GM21717 (cell line): ENCODE data around the gene CDR2L.
A peak's percentile ranks its signal among the peaks of the same experiment; 100 is the strongest.
"Not testable (repeated sequence)": the region's sequence is repeated elsewhere in the genome, so short reads cannot be mapped to it uniquely, and the experiment has no call there.

ENCODE experiments used
- ATAC-seq: cut with Tn5 transposase; IDR thresholded peaks from one replicate; pipeline ENCODE4 v1.9.1; 2021; ENCODE audit warnings: mild to moderate bottlenecking, moderate library complexity; ENCODE audit not compliant: unreplicated experiment

Gene CDR2L

DNA sequence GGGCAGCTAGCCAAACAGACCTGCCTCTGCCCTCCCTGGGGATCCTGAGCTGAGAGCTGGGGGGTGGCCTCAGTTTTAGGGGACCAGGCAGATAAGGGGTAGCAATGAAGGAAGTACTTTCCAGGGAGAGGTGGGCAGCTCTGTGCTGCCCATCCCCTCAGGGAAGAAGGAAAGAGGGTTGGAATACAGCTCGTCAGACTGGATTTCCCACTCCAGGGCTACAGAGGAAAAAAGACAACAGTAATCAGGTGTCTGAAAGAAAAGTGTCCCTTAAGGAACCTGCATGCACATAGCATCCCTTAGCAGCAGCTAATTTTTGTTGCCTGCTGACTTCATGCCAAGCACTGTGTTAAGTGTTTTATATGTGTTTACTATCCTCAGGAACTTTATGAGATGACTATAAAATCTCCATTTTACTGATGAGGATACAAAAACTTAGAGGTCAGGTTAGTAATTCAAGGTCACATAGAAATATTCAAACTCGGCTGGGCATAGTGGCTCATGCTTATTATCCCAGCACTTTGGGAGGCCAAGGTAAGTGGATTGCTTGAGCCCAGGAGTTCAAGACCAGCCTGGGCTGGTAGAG lies 21.8 kb downstream of the CDR2L start:
- ATAC-seq = no peak

DNA sequence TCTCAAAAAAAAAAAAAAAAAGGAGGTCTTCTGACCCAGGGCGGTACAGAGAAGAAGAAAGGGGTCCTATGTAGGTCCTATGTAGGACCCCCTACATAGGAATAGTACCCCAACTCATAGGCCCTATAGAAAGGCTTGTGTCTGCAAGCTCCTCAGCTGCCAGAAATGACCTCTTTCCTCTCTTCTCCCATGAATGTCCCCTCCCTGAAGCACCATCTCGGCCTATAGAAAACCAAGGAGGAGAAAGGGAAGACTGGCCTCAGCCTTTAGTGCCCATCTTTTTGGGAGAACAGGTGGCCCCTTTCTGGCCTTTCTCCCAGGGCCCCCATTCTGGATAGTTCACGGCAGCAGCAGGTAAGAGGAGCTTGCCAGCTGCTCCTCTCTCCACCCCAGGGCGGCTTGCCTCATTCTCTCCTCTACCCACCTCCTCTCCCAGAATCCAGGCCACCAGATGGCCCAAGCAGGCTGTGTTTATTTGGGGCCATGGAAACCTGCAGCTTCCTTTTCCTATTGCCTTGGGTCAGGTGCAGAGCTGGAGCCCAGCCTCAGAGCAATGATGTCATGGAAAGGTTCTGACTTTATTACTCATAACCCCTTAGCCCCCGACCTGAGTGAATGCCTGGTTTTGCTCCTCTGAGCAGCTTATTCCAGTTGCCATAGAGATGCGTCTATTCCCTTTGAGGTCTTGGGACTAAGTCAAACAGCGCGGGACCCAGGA lies 23.4 kb downstream of the CDR2L start:
- ATAC-seq = no peak

DNA sequence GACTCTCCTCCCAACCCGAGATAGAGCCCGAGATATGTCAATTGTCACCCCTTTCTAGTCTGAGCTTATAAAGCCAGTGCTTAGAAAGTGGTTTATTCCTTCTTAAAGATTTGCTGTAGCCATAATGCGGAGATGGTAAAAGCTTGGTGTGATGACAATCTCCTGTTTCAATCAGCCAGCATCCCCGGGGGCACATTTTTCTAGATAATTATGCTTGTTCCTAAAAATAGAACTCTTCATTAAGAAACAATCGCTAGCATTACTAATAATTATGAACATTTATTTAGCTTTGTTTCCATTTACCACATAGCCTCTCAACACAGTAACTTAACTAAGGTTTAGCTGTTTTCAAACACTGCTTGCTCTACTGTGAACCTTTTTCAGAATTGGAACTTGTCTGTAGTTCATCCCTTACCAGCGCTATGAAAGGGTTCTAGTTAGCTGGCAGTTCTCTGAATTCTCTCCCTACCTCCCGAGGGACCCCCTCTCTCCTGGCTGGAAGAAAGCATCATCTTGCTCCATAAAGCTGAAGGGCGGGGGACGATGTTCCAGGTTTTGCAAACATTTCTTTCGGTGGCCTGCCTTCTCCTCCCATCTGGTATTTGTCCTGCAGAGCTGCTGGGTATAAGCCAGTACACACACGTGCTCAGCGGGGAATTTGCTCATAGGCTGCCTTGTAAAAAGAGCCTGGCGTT lies 24.1 kb downstream of the CDR2L start:
- no peak for ATAC-seq

DNA sequence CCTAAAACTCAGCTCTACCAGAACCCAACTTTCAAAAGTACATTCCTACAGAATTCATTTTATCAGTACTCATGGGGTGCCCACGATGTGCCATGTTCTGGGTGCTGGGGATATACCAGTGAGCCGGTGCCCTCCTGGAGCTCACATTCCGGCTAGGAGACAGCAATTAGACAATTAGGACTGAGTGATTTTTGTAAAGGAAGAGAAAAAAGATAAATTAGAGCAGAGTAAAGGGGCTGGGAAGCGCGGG lies 24.6 kb downstream of the CDR2L start:
- ATAC-seq = no peak

DNA sequence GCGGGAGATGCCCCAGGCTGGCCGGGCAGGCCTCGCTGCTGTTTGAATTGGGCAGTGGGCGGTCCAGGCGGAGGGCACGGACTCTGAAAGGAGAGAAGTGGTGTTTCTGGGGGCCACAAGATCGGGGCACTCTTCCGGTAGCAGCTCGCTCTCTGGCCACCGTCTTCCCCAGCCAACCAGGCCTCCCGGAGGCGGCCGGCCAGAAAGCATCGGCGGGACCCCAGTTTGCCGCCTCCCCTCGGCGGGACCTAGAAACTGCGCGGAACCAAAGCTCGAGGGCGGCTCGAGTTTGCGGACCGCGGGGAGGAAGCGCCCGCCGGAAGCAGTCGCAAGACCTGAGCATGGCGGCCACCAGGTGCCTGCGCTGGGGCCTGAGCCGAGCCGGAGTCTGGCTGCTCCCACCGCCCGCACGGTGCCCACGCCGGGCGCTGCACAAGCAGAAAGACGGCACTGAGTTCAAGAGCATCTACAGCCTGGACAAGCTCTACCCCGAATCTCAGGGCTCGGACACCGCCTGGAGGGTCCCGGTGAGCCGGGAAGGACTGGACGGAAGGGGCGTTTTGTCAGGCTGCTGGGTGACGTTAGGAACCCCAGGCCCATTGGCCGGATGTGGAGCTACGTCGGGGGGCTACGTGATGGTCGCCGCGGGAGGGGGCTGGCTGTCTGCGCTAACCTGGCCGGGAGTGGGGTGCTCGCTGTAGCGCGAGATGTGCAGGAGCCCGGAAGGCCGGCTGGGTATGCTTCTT lies 25.1 kb downstream of the CDR2L start, which contains the start of gene MRPL58:
MRPL58 (plus strand) TSS at position 325 of the 746 bp plus-strand sequence; CDS start at position 342, 17 bp downstream.
- peak; percentile 82 for ATAC-seq

DNA sequence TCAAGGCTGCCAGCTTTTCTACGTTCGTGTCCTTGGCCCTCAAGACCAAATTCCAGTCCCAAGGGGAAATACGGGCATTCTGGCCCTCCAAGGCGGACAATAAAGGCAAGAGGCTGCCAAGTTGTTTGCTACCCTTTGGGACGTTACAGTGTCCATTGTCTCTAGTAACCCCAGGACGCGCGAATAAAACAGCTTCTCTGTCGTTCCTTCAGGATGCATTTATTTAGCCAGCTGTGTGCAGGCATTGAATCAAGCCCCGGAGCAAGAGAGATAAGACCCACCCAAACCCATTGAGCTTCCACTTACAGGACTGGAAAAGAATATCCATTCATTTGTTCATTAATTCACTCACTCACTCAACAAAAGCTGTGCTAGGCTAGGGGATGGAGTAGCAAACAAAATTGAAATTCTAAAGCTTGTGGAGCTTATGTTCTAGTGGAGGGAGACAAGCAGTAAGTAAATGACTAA lies 25.7 kb downstream of the CDR2L start:
- ATAC-seq = no peak

DNA sequence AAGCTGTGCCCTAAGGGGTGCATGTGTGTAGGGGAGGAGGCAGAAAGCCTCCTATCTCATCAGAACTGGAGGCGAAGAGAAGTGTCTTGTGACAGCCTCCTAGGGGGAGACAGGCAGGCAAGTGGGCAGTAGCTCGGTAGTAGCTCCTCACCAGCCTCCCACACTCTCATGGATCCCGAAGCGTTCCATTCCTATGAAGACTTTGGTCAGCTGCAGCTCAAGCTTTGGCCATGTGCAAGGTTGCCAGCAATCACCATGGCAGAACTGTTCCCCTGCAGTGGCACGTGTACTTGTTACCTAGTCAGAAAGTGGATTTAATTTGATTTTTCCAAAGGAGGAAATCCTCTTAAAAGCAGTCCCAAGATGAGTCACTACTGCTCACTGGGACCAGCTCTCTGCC lies 31.7 kb downstream of the CDR2L start:
- ATAC-seq = no peak

DNA sequence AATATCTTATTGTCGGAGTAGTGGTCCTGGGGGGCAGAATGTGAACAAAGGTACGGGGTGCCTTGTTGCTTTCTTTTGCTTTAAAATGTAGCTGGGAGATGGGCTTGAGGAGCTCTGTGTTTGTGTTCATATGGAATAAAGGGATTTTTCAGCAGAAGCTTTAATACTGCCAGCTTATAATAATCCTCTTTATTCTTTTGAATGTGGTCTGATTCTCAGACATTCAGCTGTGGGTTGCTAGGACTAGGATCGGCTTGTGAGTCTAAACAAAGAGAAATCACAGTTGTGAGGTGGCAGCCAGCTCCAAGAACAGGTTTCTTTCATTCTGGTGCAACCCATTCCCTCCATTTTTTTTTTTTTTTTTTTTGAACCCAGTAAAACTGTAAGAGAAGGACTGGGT lies 32.3 kb downstream of the CDR2L start:
- no peak for ATAC-seq

DNA sequence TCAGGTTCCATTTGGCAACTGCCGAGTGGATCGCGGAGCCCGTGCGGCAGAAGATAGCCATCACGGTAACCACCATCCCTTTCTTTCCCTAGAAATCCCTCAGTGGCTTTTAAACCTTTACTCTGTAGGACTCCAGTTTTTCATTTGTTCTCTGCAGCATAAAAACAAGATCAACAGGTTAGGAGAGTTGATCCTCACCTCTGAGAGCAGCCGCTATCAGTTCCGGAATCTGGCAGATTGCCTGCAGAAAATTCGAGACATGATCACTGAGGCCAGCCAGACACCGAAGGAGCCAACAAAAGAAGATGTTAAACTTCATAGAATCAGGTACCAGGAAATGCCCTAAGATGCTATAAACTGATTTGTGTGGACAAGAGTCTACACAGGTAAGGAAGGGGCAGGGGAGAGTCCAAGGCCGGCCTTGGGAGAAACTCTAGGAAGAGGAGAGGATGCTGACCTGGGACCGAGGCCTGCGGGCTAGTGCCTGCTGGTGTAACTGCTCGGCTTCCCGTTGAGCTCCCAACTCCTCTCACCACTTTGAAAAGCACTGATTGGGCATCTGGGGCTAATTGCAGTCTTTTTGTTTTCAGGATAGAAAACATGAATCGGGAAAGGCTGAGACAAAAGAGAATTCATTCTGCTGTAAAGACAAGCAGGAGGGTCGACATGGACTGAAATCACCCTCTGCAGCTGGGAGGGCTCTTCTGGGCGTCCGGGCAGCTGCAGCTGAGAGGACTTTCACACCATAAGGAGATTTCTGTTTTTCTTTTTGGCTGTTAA lies 33.1 kb downstream of the CDR2L start:
- ATAC-seq = no peak

DNA sequence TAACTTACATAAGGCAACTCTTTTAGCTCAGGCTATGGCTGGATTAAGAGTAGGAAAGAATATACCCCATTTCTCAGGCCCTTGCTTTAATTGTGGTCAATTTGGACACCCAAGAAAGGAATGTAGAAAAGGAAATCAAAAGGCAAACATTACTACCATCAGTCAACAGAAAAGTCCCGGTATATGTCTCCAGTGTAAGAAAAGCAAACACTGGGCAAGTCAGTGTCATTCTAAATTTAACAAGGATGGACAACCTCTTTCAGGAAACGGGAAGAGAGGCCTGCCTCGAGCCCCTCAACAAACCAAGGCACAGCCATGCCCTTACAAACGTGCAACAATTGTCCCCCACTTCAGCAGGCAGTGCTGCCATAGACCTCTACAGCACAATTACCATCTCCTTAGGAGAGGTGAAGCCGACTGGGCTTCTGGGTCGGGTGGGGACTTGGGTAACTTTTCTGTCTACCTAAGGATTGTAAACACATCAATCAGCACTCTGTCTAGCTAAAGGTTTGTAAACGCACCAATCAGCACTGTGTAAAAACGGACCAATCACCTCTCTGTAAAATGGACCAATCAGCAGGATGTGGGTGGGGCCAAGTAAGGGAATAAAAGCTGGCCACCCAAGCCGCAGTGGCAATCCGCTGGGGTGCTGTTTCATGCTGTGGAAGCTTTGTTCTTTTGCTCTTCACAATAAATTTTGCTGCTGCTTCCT lies 37.4 kb downstream of the CDR2L start:
- no peak for ATAC-seq

DNA sequence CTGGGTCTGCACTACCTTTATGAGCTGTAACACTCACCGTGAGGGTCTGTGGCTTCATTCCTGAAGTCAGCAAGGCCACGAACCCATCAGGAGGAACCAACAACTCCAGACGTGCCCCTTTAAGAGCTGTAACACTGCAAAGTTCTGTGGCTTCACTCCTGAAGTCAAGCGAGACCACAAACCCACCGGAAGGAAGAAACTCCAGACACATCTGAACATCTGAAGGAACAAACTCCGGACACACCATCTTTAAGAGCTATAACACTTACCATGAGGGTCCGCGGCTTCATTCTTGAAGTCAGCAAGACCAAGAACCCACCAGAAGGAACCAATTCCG lies 37.9 kb downstream of the CDR2L start:
- not testable (repeated sequence) for ATAC-seq

DNA sequence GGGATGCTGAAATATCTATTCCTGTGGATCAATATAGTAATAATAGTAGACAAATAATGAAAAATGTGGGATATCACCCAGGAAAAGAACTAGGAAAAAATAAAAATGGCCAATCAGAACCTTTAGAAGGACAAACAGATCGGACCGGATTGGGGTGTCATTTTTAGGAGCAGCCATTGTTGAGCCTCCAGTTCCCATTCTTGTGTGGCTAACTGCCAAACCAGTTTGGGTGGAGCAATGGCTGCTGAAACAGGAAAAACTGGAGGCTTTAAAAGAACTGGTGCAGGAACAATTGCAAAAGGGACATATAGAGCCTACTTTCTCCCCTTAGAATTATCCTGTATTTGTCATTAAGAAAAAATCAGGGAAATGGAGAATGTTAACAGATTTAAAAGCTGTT lies 39.2 kb downstream of the CDR2L start:
- not testable (repeated sequence) for ATAC-seq

DNA sequence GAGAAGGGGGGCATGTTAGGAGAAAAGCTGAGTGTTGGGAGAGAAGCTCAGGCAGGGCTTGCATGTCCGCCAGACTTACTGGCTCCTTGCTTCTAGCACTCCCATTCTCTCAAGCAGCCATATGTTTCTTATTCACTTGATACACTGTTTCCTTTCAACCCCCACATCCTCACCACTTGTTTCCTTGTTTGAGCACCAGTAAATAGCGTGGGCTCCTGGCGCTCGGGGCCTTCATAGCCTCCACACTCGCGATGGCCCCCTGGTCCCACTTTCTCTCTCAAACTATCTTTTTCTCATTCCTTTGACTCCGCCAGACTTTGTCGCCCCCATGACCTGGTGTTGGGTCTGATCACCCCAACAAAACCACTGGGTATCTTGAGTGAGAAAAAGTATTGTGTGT lies 42.7 kb downstream of the CDR2L start:
- ATAC-seq = no peak

DNA sequence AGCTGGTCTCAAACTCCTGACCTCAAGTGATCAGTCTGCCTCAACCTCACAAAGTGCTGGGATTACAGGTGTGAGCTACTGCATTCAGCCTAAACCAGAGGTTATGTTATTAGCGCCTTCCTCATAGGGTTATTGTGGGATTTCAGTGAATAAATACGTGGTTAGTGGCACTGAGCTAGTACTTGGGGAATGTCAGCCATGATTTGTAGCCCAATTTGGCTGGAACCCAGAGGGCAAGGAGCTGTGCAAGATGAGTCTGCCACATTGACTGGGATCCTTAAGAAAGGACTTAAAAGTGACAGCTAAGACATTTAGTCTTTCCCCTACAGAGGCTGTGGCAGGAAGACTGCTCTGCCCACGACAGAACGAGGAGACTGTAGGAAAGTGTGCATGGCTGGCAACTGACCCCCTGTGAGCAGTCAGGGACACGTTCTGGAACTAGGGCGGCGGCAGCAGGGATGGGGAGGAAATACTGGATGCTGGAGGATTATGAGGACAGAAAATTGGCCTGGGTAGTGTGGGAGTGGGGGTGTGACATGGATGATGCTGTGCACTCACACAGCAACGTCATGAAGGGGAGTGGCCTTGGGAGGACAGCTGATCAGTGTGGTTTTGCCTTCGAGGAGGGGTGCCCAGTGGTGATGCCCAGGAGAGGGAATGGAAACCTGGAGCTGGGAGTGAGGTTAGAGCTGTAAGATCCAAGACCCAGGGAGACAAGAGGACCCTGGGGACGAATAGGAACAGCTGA lies 44.7 kb downstream of the CDR2L start:
- ATAC-seq = no peak

DNA sequence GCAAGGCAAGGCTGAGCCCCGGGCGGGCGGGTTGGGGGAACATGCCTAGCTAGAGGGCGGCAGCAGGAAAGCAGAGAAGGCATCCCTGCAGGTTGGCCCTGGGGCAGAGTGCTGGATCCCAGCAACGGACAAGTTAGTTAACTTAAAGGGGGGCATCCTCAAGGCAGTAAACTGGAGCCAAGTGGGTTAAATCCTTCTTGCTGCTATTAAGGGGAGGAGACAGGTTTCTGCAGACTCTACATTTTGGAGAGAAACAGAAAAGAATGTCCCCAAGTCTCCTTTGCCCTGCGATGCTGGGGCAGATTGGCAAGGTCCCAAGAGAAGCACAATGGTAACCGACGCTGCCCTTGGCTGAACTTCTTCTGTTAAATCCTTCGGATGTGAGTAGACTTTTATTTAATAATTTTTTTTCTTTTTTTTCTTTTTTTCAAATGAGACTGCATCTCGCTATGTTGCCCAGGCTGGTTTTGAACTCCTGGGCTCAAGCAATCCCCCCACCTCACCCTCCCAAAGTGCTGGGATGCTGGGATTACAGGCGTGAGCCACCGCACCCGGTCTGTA lies 45.4 kb downstream of the CDR2L start:
- ATAC-seq = no peak

DNA sequence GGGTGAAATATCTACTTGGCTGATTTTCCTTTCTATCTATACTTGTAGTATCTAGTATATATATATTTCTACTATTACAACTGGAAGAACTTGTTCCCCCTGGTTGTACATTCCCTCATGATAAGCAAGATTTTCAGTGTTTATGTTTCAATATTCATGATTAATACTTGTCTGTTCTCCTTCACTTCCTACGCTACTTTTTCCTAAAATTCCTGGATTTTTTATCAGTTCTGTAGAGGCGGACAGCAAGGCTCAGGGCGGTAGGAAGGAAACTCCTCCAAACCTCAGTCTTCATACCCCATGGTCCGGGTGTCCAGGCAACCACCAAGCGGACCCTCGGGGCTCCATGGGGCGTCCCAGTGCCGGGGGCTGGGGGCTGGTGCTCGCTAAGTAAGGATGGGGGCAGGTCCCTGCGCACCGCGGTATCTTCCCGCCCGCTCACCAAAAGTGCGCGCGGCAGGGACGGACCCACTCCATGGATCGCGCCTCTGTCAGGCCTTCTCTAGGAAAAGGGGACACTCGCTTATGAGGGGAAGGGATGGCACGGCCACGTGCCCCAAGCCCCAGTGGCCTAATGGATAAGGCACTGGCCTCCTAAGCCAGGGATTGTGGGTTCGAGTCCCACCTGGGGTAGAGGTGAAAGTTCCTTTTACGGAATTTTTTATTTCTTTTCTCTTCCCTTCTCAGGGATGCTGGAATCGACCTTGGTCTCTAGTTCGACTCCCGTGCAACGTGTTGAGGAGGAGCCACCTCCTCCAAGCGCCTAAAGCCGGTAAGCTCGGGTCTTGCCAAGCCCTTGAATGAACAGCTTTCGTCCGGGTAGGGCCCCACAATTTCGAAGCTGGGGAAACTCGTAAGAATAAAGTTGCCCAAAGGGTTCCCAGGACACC lies 46.2 kb downstream of the CDR2L start:
- ATAC-seq = peak; percentile 29

DNA sequence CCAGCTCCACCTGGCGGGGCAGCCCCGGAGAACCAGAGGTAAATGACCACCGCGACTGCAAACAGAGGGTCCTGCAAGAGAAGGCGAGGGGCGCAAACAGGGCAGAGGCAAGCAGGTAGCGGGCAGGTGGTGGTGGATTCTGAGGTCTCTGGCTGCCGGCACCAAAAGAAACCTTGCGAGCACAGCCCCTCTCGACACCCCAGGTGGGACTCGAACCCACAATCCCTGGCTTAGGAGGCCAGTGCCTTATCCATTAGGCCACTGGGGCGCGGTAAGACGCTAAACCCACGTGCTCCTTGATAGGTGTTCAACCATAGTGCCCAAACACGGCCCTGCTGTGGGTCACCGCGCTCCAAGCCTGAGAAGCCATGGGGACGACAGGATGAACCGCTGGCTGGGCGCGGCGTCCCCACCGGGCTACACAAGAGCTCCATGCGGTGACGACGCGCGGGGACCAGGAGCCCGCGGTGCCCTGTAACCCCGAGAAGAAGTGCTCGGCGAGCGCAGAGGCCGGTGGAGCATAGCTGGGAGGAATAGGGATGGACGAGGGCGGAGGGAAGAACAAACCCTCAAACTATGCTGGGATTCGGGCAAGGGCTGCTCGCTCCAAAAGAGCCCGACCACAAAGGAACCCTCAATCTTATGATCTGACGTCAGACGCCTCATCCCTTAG lies 46.9 kb downstream of the CDR2L start:
- peak; percentile 49 for ATAC-seq
